ENCODE results near the gene PALD1.

The PALD1 gene

DNA sequence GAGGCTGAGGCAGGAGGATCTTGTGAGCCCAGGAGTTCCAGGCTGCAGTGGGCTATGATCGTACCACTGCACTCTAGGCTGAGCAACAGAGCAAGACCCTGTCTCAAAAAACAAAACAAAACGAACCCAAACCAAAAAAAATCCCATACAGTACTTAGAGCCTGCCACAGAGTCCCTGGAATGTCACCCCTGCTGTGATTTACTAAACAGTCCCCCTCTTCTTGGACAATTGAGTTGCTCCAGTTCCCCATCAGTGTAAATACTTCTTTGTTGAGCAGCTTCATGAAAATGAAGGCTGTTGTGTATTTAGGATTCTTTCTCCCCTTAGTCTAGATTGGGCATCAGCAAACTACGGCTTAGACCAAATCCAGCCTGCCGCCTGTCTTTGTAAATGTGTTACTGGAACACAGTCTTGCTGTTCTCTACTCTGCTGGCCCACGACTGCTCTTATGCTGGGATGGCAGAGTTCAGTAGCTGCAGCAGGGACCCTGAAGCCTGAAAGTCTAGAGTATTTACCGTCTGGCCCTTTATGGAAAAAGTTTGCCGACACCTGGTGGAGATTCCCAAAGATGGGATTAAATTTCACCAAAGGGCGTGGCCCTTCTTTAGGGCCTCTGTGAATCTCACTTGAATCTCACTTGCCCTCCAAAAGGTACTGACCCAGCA is 57.8 kb downstream of the PALD1 start:
- DNase-seq (ENCODE audit: low spot score) = no peak
- in situ Hi-C loops (cut with MboI; ENCODE audit: low sequenced_read_pairs, unreplicated experiment) = no loop called here
- TF ChIP-seq, protein P1, sequence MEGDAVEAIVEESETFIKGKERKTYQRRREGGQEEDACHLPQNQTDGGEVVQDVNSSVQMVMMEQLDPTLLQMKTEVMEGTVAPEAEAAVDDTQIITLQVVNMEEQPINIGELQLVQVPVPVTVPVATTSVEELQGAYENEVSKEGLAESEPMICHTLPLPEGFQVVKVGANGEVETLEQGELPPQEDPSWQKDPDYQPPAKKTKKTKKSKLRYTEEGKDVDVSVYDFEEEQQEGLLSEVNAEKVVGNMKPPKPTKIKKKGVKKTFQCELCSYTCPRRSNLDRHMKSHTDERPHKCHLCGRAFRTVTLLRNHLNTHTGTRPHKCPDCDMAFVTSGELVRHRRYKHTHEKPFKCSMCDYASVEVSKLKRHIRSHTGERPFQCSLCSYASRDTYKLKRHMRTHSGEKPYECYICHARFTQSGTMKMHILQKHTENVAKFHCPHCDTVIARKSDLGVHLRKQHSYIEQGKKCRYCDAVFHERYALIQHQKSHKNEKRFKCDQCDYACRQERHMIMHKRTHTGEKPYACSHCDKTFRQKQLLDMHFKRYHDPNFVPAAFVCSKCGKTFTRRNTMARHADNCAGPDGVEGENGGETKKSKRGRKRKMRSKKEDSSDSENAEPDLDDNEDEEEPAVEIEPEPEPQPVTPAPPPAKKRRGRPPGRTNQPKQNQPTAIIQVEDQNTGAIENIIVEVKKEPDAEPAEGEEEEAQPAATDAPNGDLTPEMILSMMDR (IDR thresholded peaks at IDR 0.05; ENCODE audit: borderline replicate concordance, control extremely low read depth, extremely low read depth, insufficient read depth, missing control alignments) = no peak

DNA sequence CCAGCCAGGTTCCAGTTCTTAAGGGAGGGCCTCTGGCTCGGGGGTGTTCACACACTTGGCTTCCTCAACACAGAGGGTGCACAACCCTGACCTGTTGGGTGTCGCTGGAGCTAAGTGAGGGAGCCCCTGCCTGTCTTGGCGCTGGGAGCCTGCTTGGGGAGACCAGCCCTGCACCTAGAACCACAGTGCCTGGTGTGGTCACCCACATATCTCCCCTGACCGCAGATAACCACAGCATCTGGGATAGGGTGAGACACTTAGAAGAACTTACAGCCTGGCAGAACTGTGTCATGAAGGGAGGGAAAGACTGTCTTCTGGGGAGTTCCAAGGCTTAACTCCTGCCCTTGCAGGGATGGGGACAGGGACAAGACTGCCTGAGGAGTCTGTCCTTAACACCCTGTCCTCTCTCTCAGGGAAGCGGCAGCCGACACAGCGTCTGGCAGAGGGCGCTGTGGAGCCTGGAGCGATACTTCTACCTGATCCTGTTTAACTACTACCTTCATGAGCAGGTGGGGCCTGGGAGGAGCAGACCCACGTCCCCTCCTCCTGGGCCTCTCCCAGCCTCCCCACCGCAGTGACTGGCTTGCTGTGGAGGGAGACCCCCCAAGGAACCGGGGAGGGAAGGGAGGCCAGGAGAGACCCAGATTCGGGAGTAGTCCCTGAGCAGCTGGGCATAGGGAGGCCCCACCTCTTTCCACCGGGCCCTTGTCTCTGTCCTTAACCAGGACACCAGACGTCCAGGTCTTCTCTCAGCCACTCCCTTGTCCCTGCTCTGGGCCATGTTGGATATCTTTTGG is 59.0 kb downstream of the PALD1 start:
- in situ Hi-C loops (cut with MboI; ENCODE audit: low sequenced_read_pairs, unreplicated experiment) = no loop called here
- peak; percentile 56 for DNase-seq (ENCODE audit: low spot score)
- TF ChIP-seq, protein P1 (IDR thresholded peaks at IDR 0.05; ENCODE audit: borderline replicate concordance, control extremely low read depth, extremely low read depth, insufficient read depth, missing control alignments) = peak; percentile 25

DNA sequence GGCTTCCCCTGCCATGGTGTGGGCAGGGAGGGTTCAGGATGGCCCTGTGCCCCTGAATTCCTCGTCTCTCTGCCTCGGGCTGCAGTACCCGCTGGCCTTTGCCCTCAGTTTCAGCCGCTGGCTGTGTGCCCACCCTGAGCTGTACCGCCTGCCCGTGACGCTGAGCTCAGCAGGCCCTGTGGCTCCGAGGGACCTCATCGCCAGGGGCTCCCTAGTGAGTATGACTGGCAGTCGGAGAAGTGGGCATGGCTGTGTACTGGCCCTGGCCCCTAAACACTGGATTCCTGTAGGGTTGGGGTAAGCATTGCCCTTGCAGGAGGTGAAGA is 59.6 kb downstream of the PALD1 start:
- TF ChIP-seq, protein P1 (IDR thresholded peaks at IDR 0.05; ENCODE audit: borderline replicate concordance, control extremely low read depth, extremely low read depth, insufficient read depth, missing control alignments) = no peak
- no peak for DNase-seq (ENCODE audit: low spot score)
- in situ Hi-C loops (cut with MboI; ENCODE audit: low sequenced_read_pairs, unreplicated experiment) = no loop called here

DNA sequence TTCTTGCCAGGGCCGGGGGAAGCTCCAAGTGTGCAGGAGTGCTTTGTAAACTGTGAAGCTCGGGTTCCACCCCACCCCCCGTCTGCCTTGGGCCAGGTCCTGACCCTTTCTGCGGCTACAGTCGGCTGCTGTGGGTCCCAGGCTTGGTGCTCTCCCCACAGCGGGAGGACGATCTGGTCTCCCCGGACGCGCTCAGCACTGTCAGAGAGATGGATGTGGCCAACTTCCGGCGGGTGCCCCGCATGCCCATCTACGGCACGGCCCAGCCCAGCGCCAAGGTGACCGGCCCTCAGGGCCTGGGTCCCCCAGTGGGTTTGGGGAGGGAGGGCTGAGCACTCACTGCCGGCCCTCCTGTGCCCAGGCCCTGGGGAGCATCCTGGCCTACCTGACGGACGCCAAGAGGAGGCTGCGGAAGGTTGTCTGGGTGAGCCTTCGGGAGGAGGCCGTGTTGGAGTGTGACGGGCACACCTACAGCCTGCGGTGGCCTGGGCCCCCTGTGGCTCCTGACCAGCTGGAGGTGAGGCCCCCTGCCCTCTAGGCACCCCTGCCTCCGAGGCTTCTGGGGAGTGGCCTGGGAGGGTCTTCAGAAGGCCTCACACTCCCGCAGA is 60.3 kb downstream of the PALD1 start:
- no peak for DNase-seq (ENCODE audit: low spot score)
- in situ Hi-C loops (cut with MboI; ENCODE audit: low sequenced_read_pairs, unreplicated experiment) = no loop called here
- TF ChIP-seq, protein P1 (IDR thresholded peaks at IDR 0.05; ENCODE audit: borderline replicate concordance, control extremely low read depth, extremely low read depth, insufficient read depth, missing control alignments) = no peak

DNA sequence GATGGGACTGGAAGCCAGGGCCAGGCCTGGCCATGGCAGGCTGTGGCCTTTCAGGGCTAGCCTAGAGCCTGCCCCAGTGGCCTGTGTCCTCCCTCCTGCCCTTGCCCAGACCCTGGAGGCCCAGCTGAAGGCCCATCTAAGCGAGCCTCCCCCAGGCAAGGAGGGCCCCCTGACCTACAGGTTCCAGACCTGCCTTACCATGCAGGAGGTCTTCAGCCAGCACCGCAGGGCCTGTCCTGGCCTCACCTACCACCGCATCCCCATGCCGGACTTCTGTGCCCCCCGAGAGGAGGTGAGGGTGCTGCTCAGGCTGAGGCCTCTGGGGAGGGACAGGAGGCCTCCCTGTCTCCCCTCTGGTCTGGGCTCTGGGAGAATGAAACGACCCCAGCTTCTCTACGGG is 60.9 kb downstream of the PALD1 start:
- TF ChIP-seq, protein P1 (IDR thresholded peaks at IDR 0.05; ENCODE audit: borderline replicate concordance, control extremely low read depth, extremely low read depth, insufficient read depth, missing control alignments) = no peak
- no peak for DNase-seq (ENCODE audit: low spot score)
- in situ Hi-C loops (cut with MboI; ENCODE audit: low sequenced_read_pairs, unreplicated experiment) = no loop called here

DNA sequence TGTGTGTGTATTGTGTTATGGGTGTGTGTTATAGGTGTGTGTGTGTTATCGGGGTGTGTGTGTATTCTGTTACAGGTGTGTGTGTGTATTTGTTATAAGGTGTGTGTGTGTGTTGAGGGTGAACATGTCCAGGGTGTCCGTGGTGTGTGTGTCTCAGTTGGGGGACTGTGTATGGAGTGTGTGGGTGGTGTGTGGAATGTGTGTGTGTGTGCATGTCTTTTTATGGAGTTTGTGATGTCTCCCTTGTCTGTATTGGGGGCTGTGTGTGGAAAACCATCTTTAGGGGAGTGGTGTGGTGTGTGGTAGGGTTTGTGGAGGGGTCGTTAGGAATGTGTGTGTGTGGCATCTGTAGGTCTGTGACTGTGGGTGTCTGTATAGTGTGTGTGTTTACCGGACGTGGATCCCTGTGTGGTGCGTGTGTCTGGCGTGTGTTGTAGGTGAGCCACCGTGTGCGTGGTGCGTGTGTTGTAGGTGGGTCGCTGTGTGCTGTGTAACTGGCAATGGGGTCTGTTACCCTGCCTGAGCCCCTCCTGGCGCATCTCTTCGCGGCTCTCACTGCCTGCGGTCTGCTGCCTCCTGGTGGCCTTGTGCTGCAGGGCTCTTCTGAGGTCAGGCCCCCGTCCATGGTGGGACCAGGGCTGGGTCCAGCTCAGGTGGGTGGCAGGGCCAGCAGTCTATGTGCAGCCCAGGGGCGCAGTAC is 61.7 kb downstream of the PALD1 start:
- in situ Hi-C loops (cut with MboI; ENCODE audit: low sequenced_read_pairs, unreplicated experiment) = loop anchor here (10.0 kb wide), 1 partner anchor 345 kb away; the partner anchor contains the start of gene PCBD1
- peak; percentile 78 for DNase-seq (ENCODE audit: low spot score)
- TF ChIP-seq, protein P1 (IDR thresholded peaks at IDR 0.05; ENCODE audit: borderline replicate concordance, control extremely low read depth, extremely low read depth, insufficient read depth, missing control alignments) = peak; percentile 82
